ENCODE measurements around the gene TSEN34. TPM values are rescaled to one million over a fixed set of nuclear protein-coding genes. Genes with fewer than 3 reads are reported as not detected.

The TSEN34 gene
- polyA plus RNA-seq, 4 donors, result 32.7 to 57.8 (median 44.8) TPM

- Histone ChIP-seq H3K27me3 (ENCODE audit: control insufficient read depth in 3 of 3, insufficient read depth in 3 of 3, low read length in 3 of 3) (no peaks in the 10 kb centered on the region), H3K4me3 (ENCODE audit: low read depth in 1 of 3, low read length in 3 of 3) (peak overlapping the region in 2 of 3 donors; percentile 5 to 7), H3K27ac (ENCODE audit: low read depth in 1 of 3, low read length in 2 of 3) (peak overlapping the region; percentile 74 to 99 (median 92)), H3K36me3 (ENCODE audit: control insufficient read depth in 3 of 3, insufficient read depth in 2 of 3, low read depth in 1 of 3, low read length in 3 of 3) (peaks cover 0 to 49% (median 2%) of the 10 kb centered on the region in 3 donors), H3K9me3 (ENCODE audit: control insufficient read depth in 2 of 2, insufficient read depth in 1 of 2, low read depth in 1 of 2, low read length in 1 of 2) (no peaks in the 10 kb centered on the region), H3K4me1 (ENCODE audit: control insufficient read depth in 3 of 3, insufficient read depth in 2 of 3, low read depth in 1 of 3, low read length in 2 of 3) (peaks cover 7 to 26% (median 9%) of the 10 kb centered on the region in 3 donors)
- 26 to 68% (median 41%) methylated on average over 10 to 11 of the region's 11 CpGs for WGBS, 3 donors
- DNase-seq (peak; percentile 94 to 95), FAIRE-seq (no peak)
Measured at GRCh38 chr19:54186934-54187381, 4.2 kb upstream of the TSEN34 start.

- Histone ChIP-seq H3K9me3 (ENCODE audit: control insufficient read depth in 2 of 2, insufficient read depth in 1 of 2, low read depth in 1 of 2, low read length in 1 of 2) (no peaks in the 10 kb centered on the region), H3K27ac (ENCODE audit: low read depth in 1 of 3, low read length in 2 of 3) (peak overlapping the region; percentile 93 to 100 (median 99)), H3K4me3 (ENCODE audit: low read depth in 1 of 3, low read length in 3 of 3) (peak overlapping the region; percentile 70 to 73 (median 70)), H3K4me1 (ENCODE audit: control insufficient read depth in 3 of 3, insufficient read depth in 2 of 3, low read depth in 1 of 3, low read length in 2 of 3) (peaks cover 8 to 37% (median 9%) of the 10 kb centered on the region in 3 donors), H3K36me3 (ENCODE audit: control insufficient read depth in 3 of 3, insufficient read depth in 2 of 3, low read depth in 1 of 3, low read length in 3 of 3) (peaks cover 0 to 55% (median 2%) of the 10 kb centered on the region in 3 donors), H3K27me3 (ENCODE audit: control insufficient read depth in 3 of 3, insufficient read depth in 3 of 3, low read length in 3 of 3) (no peaks in the 10 kb centered on the region)
- FAIRE-seq (no peak), DNase-seq (peak; percentile 44 to 56)
- WGBS, 3 donors, result 5 to 18% (median 17%) methylated on average over 12 of the region's 12 CpGs
Measured at GRCh38 chr19:54188215-54188871, 2.8 kb upstream of the TSEN34 start.

GRCh38 chr19:54189145-54189734, 1.9 kb upstream of the TSEN34 start, which contains the start of gene MBOAT7:
Gene MBOAT7 (minus strand): TSS chr19:54189580. CDS start chr19:54188508, 1,072 bp downstream.
- Histone ChIP-seq H3K27ac (ENCODE audit: low read depth in 1 of 3, low read length in 2 of 3) (peak within 1 kb of the TSS; percentile 93 to 100 (median 99)), H3K27me3 (ENCODE audit: control insufficient read depth in 3 of 3, insufficient read depth in 3 of 3, low read length in 3 of 3) (no peaks in the 10 kb centered on the region), H3K36me3 (ENCODE audit: control insufficient read depth in 3 of 3, insufficient read depth in 2 of 3, low read depth in 1 of 3, low read length in 3 of 3) (peaks cover 2 to 55% (median 9%) of the 10 kb centered on the region in 3 donors), H3K4me1 (ENCODE audit: control insufficient read depth in 3 of 3, insufficient read depth in 2 of 3, low read depth in 1 of 3, low read length in 2 of 3) (peaks cover 8 to 37% (median 9%) of the 10 kb centered on the region in 3 donors), H3K4me3 (ENCODE audit: low read depth in 1 of 3, low read length in 3 of 3) (peak within 1 kb of the TSS; percentile 70 to 82 (median 70)), H3K9me3 (ENCODE audit: control insufficient read depth in 2 of 2, insufficient read depth in 1 of 2, low read depth in 1 of 2, low read length in 1 of 2) (no peaks in the 10 kb centered on the region)
- FAIRE-seq, result no peak
- DNase-seq, result no peak
- WGBS, 3 donors, result 0 to 1% (median 0%) methylated on average over 41 to 64 of the region's 64 CpGs

GRCh38 chr19:54189735-54190502, 1.2 kb upstream of the TSEN34 start:
- WGBS, 3 donors, result 0% methylated on average over 55 to 65 of the region's 65 CpGs
- peak overlapping the region; percentile 92 to 100 (median 99) for H3K27ac ChIP-seq (ENCODE audit: low read depth in 1 of 3, low read length in 2 of 3)
- peaks cover 2 to 56% (median 9%) of the 10 kb centered on the region in 3 donors for H3K36me3 ChIP-seq (ENCODE audit: control insufficient read depth in 3 of 3, insufficient read depth in 2 of 3, low read depth in 1 of 3, low read length in 3 of 3)
- H3K27me3 ChIP-seq (ENCODE audit: control insufficient read depth in 3 of 3, insufficient read depth in 3 of 3, low read length in 3 of 3), result no peaks in the 10 kb centered on the region
- no peaks in the 10 kb centered on the region for H3K9me3 ChIP-seq (ENCODE audit: control insufficient read depth in 2 of 2, insufficient read depth in 1 of 2, low read depth in 1 of 2, low read length in 1 of 2)
- FAIRE-seq, result peak; percentile 94
- H3K4me1 ChIP-seq (ENCODE audit: control insufficient read depth in 3 of 3, insufficient read depth in 2 of 3, low read depth in 1 of 3, low read length in 2 of 3), result peaks cover 8 to 37% (median 9%) of the 10 kb centered on the region in 3 donors
- peak overlapping the region in 2 of 3 donors; percentile 40 to 82 for H3K4me3 ChIP-seq (ENCODE audit: low read depth in 1 of 3, low read length in 3 of 3)
- peak; percentile 100 for DNase-seq

GRCh38 chr19:54190503-54191010, 551 bp upstream of the TSEN34 start:
- Histone ChIP-seq H3K4me3 (ENCODE audit: low read depth in 1 of 3, low read length in 3 of 3) (peak overlapping the region; percentile 68 to 94 (median 82)), H3K27me3 (ENCODE audit: control insufficient read depth in 3 of 3, insufficient read depth in 3 of 3, low read length in 3 of 3) (no peaks in the 10 kb centered on the region), H3K9me3 (ENCODE audit: control insufficient read depth in 2 of 2, insufficient read depth in 1 of 2, low read depth in 1 of 2, low read length in 1 of 2) (no peaks in the 10 kb centered on the region), H3K4me1 (ENCODE audit: control insufficient read depth in 3 of 3, insufficient read depth in 2 of 3, low read depth in 1 of 3, low read length in 2 of 3) (peaks cover 8 to 37% (median 9%) of the 10 kb centered on the region in 3 donors), H3K36me3 (ENCODE audit: control insufficient read depth in 3 of 3, insufficient read depth in 2 of 3, low read depth in 1 of 3, low read length in 3 of 3) (peaks cover 2 to 56% (median 9%) of the 10 kb centered on the region in 3 donors), H3K27ac (ENCODE audit: low read depth in 1 of 3, low read length in 2 of 3) (peak overlapping the region; percentile 93 to 100 (median 99))
- WGBS, 3 donors, result 0% methylated on average over 52 to 56 of the region's 56 CpGs
- FAIRE-seq, result peak; percentile 88
- peak; percentile 99 to 100 for DNase-seq

GRCh38 chr19:54191811-54192453, 824 bp downstream of the TSEN34 start:
- H3K9me3 ChIP-seq (ENCODE audit: control insufficient read depth in 2 of 2, insufficient read depth in 1 of 2, low read depth in 1 of 2, low read length in 1 of 2), result no peaks in the 10 kb centered on the region
- peak overlapping the region; percentile 68 to 94 (median 82) for H3K4me3 ChIP-seq (ENCODE audit: low read depth in 1 of 3, low read length in 3 of 3)
- WGBS, 3 donors, result 59 to 64% (median 62%) methylated on average over 19 of the region's 19 CpGs
- H3K27ac ChIP-seq (ENCODE audit: low read depth in 1 of 3, low read length in 2 of 3), result peak overlapping the region; percentile 93 to 100 (median 99)
- no peaks in the 10 kb centered on the region for H3K27me3 ChIP-seq (ENCODE audit: control insufficient read depth in 3 of 3, insufficient read depth in 3 of 3, low read length in 3 of 3)
- DNase-seq (no peak), FAIRE-seq (no peak)
- H3K4me1 ChIP-seq (ENCODE audit: control insufficient read depth in 3 of 3, insufficient read depth in 2 of 3, low read depth in 1 of 3, low read length in 2 of 3), result peaks cover 6 to 30% (median 9%) of the 10 kb centered on the region in 3 donors
- H3K36me3 ChIP-seq (ENCODE audit: control insufficient read depth in 3 of 3, insufficient read depth in 2 of 3, low read depth in 1 of 3, low read length in 3 of 3), result peaks cover 2 to 45% (median 9%) of the 10 kb centered on the region in 3 donors

- DNase-seq, result no peak
- FAIRE-seq, result no peak
- H3K27me3 ChIP-seq (ENCODE audit: control insufficient read depth in 3 of 3, insufficient read depth in 3 of 3, low read length in 3 of 3), result no peaks in the 10 kb centered on the region
- 94 to 97% (median 94%) methylated on average over 11 of the region's 11 CpGs for WGBS, 3 donors
- no peak overlapping the region for H3K27ac ChIP-seq (ENCODE audit: low read depth in 1 of 3, low read length in 2 of 3)
- no peak overlapping the region for H3K4me3 ChIP-seq (ENCODE audit: low read depth in 1 of 3, low read length in 3 of 3)
- H3K36me3 ChIP-seq (ENCODE audit: control insufficient read depth in 3 of 3, insufficient read depth in 2 of 3, low read depth in 1 of 3, low read length in 3 of 3), result peaks cover 2 to 43% (median 9%) of the 10 kb centered on the region in 3 donors
- H3K9me3 ChIP-seq (ENCODE audit: control insufficient read depth in 2 of 2, insufficient read depth in 1 of 2, low read depth in 1 of 2, low read length in 1 of 2), result no peaks in the 10 kb centered on the region
- H3K4me1 ChIP-seq (ENCODE audit: control insufficient read depth in 3 of 3, insufficient read depth in 2 of 3, low read depth in 1 of 3, low read length in 2 of 3), result peaks cover 4 to 20% (median 8%) of the 10 kb centered on the region in 3 donors
Measured at GRCh38 chr19:54193011-54193410, 1.9 kb downstream of the TSEN34 start.

Data from small intestine (tissue), 7 donors.